HepG2 (cell line): ENCODE data around the gene SLC16A5. TPM values are rescaled to one million over a fixed set of nuclear protein-coding genes. Genes with fewer than 3 reads are reported as not detected.

Experiments used
- ATAC-seq: fragments of 200-7000 bp; cut with Tn5 transposase; 3 replicates; pipeline ENCODE4 v1.9.1; 2020; ENCODE audit warnings: mild to moderate bottlenecking, moderate library complexity
- BruUV-seq: library from RNA; stranded (reverse); fragments of 400-500 nt; replicated peaks from 2 replicates; lab custom pipeline; 2021; lab: Mats Ljungman, UMichigan
- CTCF ChIA-PET: fragments of 300-600 bp; formaldehyde crosslinking; extraction: SDS; loops from one replicate; lab custom pipeline; 2021; ENCODE audit warnings: low total read pairs, inconsistent platforms, low intra/inter-chr PET ratio; lab: Yijun Ruan, JAX
- POLR2A ChIA-PET: fragments of 350-600 bp; sonication (Branson Sonifier 250); formaldehyde crosslinking; loops from one replicate; lab custom pipeline; 2020; ENCODE audit warnings: antibody characterized with exemption, inconsistent platforms; lab: Yijun Ruan, JAX
- DNase-seq: peaks from one replicate; pipeline ENCODE4 v3.0.0-alpha.2; 2015; ENCODE audit warnings: low spot score
- FAIRE-seq: peaks from 3 replicates; lab custom pipeline; 2011; peaks lifted over from hg19 to GRCh38; lab: Jason Lieb, UNC
- H2AFZ ChIP-seq: one replicate; pipeline ENCODE4 v1.6.1; 2011; ENCODE audit warnings: low read length, inconsistent platforms
- H3K27ac ChIP-seq: fragments of 300-600 bp; 3 replicates; pipeline ENCODE4 v1.8.0; 2011; ENCODE audit warnings: mixed run types, mild to moderate bottlenecking, mixed read lengths, low read length, inconsistent platforms; ENCODE audit not compliant: insufficient read depth; ENCODE audit errors: extremely low read length
- H3K27me3 ChIP-seq, 2 experiments: fragments of 200-600 bp in 1 of 2; 2 replicates in 1 of 2; 3 replicates in 1 of 2; pipeline versions ENCODE4 v1.6.0 to v1.8.0; 2011; ENCODE audit warnings: low read length in 2 of 2, mild to moderate bottlenecking in 2 of 2, moderate library complexity in 2 of 2, inconsistent platforms in 1 of 2; ENCODE audit not compliant: insufficient read depth in 2 of 2, control insufficient read depth in 1 of 2
- H3K36me3 ChIP-seq, 2 experiments: fragments of 200-600 bp in 1 of 2; replicated peaks in 1 of 2; 2 replicates in 1 of 2; 3 replicates in 1 of 2; pipeline versions ENCODE4 v1.5.1 to v1.8.0; 2011; ENCODE audit warnings: low read length in 2 of 2, inconsistent platforms in 1 of 2; ENCODE audit not compliant: insufficient read depth in 2 of 2, control insufficient read depth in 1 of 2
- H3K4me1 ChIP-seq: 2 replicates; pipeline ENCODE4 v1.5.1; 2012; ENCODE audit warnings: low read length, inconsistent platforms; ENCODE audit not compliant: insufficient read depth
- H3K4me2 ChIP-seq: 2 replicates; pipeline ENCODE4 v1.6.0; 2011; ENCODE audit warnings: low read depth, low read length, inconsistent platforms
- H3K4me3 ChIP-seq, 3 experiments: fragments of 200-600 bp in 1 of 3; sonication (generic), shearing (Covaris generic) in 1 of 3; replicated peaks in 1 of 3; 2 replicates each; pipeline ENCODE4 v1.5.1; 2011 to 2016; ENCODE audit warnings: low read length in 3 of 3, inconsistent platforms in 2 of 3, low read depth in 2 of 3, mild to moderate bottlenecking in 2 of 3, control low read depth in 1 of 3, mixed read lengths in 1 of 3; ENCODE audit not compliant: insufficient read depth in 1 of 3
- H3K79me2 ChIP-seq: one replicate; pipeline ENCODE4 v1.6.1; 2011; ENCODE audit warnings: low read length, inconsistent platforms; ENCODE audit not compliant: insufficient read depth
- H3K9ac ChIP-seq: 2 replicates; pipeline ENCODE4 v1.6.0; 2011; ENCODE audit warnings: mild to moderate bottlenecking, low read depth, low read length, inconsistent platforms; ENCODE audit not compliant: insufficient read depth
- H3K9me3 ChIP-seq: 2 replicates; pipeline ENCODE4 v1.5.1; 2012; ENCODE audit warnings: mild to moderate bottlenecking, low read length
- H4K20me1 ChIP-seq: 2 replicates; pipeline ENCODE4 v1.6.0; 2011; ENCODE audit warnings: inconsistent platforms, mild to moderate bottlenecking, low read length, moderate library complexity; ENCODE audit not compliant: insufficient read depth
- DRAP1 ChIP-seq: IDR thresholded peaks from 2 replicates; pipeline ENCODE4 v1.6.1; 2016; ENCODE audit warnings: missing genetic modification reagents, missing compliant biosample characterization
- IKZF1 ChIP-seq: fragments of 450-650 bp; IDR thresholded peaks from 2 replicates; pipeline ENCODE4 v1.7.1; 2016
- TERF1 ChIP-seq: sonication (generic); formaldehyde crosslinking; IDR thresholded peaks from 2 replicates; pipeline ENCODE4 v1.8.0; 2022; ENCODE audit warnings: mild to moderate bottlenecking, missing genetic modification reagents, moderate library complexity
- ZBTB34 ChIP-seq: sonication (generic); formaldehyde crosslinking; IDR thresholded peaks from 2 replicates; pipeline ENCODE4 v1.8.0; 2022; ENCODE audit warnings: mild to moderate bottlenecking, missing genetic modification reagents
- ZFX ChIP-seq: sonication (generic); formaldehyde crosslinking; IDR thresholded peaks from 2 replicates; pipeline ENCODE4 v1.4.0; 2020; ENCODE audit warnings: mild to moderate bottlenecking, low read depth, missing genetic modification reagents, moderate library complexity
- ZNF788 ChIP-seq: sonication (generic); formaldehyde crosslinking; IDR thresholded peaks from 2 replicates; pipeline ENCODE4 v1.5.0; 2020; ENCODE audit warnings: mild to moderate bottlenecking, missing genetic modification reagents, borderline replicate concordance
- in situ Hi-C: cut with HindIII; loops from 2 replicates; pipeline ENCODE4 v1.10.0; 2017; ENCODE audit warnings: low pct_unique_long_range_greater_than_20kb; ENCODE audit not compliant: extremely low pct_ligation_motif_present
- intact Hi-C: fragments of 100-400 bp; cut with micrococcal nuclease; formaldehyde crosslinking; loops from one replicate; pipeline ENCODE4 v1.10.0; 2022; ENCODE audit not compliant: unreplicated experiment
- polyA plus RNA-seq, 8 experiments: library from polyadenylated mRNA; depleted of rRNA in 3 of 8; stranded (reverse) in 7 of 8; unstranded in 1 of 8; fragments of >200 nt; fragmentation: Illumina TruSeq in 4 of 8; extraction: Trizol in 4 of 8; gene quantifications; 2 replicates each; pipeline versions ENCODE4 v1.2.1 to v1.2.3, GENCODE V29; 2011 to 2016; ENCODE audit warnings: low read depth in 4 of 8, missing spikeins in 1 of 8, mixed read lengths in 1 of 8; ENCODE audit not compliant: insufficient read depth in 1 of 8
- total RNA-seq, 5 experiments: library from RNA; depleted of rRNA; stranded (reverse); fragments of >200 nt; fragmentation: Illumina TruSeq; extraction: Trizol; gene quantifications; 2 replicates each; pipeline ENCODE4 v1.2.3, GENCODE V29; 2016; ENCODE audit warnings: low read depth in 1 of 5

Gene SLC16A5
- total and polyA plus RNA-seq, 2 of the 13 experiments (the other 11 are each of a cell fraction or from before 2014, with no cell fraction given): 0.69 to 5.6 TPM

- Histone ChIP-seq H3K27me3 (no peaks in the 10 kb centered on the region), H3K4me2 (no peak overlapping the region), H2AFZ (no peak overlapping the region), H3K9ac (no peak overlapping the region), H3K4me1 (peaks cover 28% of the 10 kb centered on the region), H3K27ac (no peak overlapping the region), H3K4me3 (no peak overlapping the region), H3K36me3 (peaks cover 0 to 3% of the 10 kb centered on the region in 2 experiments; a peak in 3 of 5 replicates), H3K9me3 (no peaks in the 10 kb centered on the region), H3K79me2 (peaks cover 4% of the 10 kb centered on the region), H4K20me1 (no peaks in the 10 kb centered on the region)
- no peak for DNase-seq
- no peak for ATAC-seq
- ChIA-PET POLR2A (interaction anchor here (0.6 to 2.3 kb wide), 2 partner anchors 59 to 85 kb away, joined by 4 to 15 read pairs; no protein-coding TSS in a partner anchor), CTCF (interaction anchor here (2.4 kb wide), 1 partner anchor 15 kb away, joined by 26 read pairs; the partner anchor contains the start of gene NT5C)
- intact Hi-C loops (no loop called here), in situ Hi-C loops (no loop called here)
- no peak for FAIRE-seq
- BruUV-seq: no TSS peak
- no peak for TF ChIP-seq ZNF788 (CRISPR knock-in tag)
- no peak for TF ChIP-seq DRAP1 (CRISPR knock-in tag)
- no peak for TF ChIP-seq ZFX (CRISPR knock-in tag)
- TF ChIP-seq IKZF1: no peak
- TF ChIP-seq ZBTB34 (CRISPR knock-in tag): no peak
- no peak for TF ChIP-seq TERF1 (CRISPR knock-in tag)
Measured at GRCh38 chr17:75115555-75115954, 27.8 kb downstream of the SLC16A5 start.
